Vagina (tissue), 2 donors: ENCODE results near the gene RBM5. TPM values are rescaled to one million over a fixed set of nuclear protein-coding genes. Genes with fewer than 3 reads are reported as not detected.

ENCODE experiments used
- DNase-seq, 2 donors: peaks; one replicate each; pipeline ENCODE4 v3.0.0-alpha.2; 2017; ENCODE audit errors: extremely low spot score in 2 of 2
- H3K27ac ChIP-seq: fragments of 200-600 bp; sonication (generic); one replicate; pipeline ENCODE4 v1.5.1; 2019
- H3K27me3 ChIP-seq: fragments of 200-600 bp; sonication (generic); one replicate; pipeline ENCODE4 v1.5.1; 2019
- H3K36me3 ChIP-seq, 2 donors: fragments of 200-600 bp; sonication (generic); one replicate each; pipeline ENCODE4 v1.5.1; 2017 to 2019
- H3K4me1 ChIP-seq: fragments of 200-600 bp; sonication (generic); one replicate; pipeline ENCODE4 v1.5.1; 2019
- H3K4me3 ChIP-seq, 2 donors: fragments of 200-600 bp; sonication (generic); 1 replicate in 1 of 2; 2 replicates in 1 of 2; pipeline ENCODE4 v1.5.1; 2016 to 2019
- H3K9me3 ChIP-seq: fragments of 200-600 bp; sonication (generic); one replicate; pipeline ENCODE4 v1.5.1; 2019
- POLR2A ChIP-seq, 2 donors: fragments of 450-650 bp; IDR thresholded peaks; one replicate each; pipeline ENCODE4 v1.6.1; 2017; ENCODE audit warnings: antibody characterized with exemption in 2 of 2, mild to moderate bottlenecking in 2 of 2, moderate library complexity in 2 of 2
- POLR2AphosphoS5 ChIP-seq, 2 donors: sonication (generic); formaldehyde crosslinking; IDR thresholded peaks; one replicate each; pipeline ENCODE4 v1.9.0; 2017; ENCODE audit warnings: antibody characterized with exemption in 2 of 2, mild to moderate bottlenecking in 2 of 2, low read depth in 1 of 2; ENCODE audit not compliant: insufficient read depth in 1 of 2
- intact Hi-C: fragments of 100-400 bp; cut with DNase I; formaldehyde crosslinking; loops from one replicate; pipeline ENCODE4 v1.15.1; 2023
- total RNA-seq: library from RNA; depleted of rRNA; stranded (reverse); fragments of >200 nt; gene quantifications from one replicate; pipeline ENCODE4 v1.2.3, GENCODE V29; 2016
- TF ChIP-seq, protein P1 (sequence below), 3 experiments: fragments of 450-650 bp in 2 of 3; fragments of 200-600 bp in 1 of 3; sonication (generic) in 1 of 3; IDR thresholded peaks; one replicate each; pipeline ENCODE4 v1.5.1; 2017 to 2019; ENCODE audit warnings: antibody characterized with exemption in 3 of 3, mild to moderate bottlenecking in 2 of 3, moderate library complexity in 2 of 3

The RBM5 gene
- total RNA-seq, 1 donor from 2014 or later: 271 TPM

DNA sequence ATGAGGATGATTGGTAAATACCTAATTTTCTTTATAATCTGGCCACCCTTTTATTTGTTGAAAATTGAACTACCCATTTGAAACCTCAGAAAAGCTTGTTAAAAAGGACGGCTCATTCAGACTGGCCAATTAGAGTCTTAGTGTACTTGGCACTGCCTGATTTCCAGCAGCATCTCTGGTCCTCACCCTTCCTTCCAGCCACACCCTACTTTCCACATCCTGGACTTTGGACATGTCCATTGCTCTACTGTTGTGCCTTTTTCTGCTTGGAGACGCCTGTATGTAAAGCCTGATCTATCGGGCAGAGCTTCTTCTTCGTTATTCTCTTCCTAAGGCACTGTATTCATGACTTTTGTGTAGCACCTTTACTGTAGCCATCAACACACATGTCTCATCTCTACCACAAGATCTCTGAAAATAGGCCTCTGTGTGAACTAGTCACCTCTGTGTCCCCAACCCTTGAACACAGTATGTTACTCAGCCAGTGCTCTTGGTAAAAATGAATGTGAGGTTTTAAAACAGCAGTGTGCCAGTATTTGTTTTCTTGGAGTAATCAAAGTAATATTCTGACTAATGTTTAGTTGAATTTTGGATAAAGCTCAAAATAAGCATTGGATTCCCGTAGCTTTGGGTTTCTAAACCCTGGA, 6.8 kb downstream of the RBM5 start:
- Histone ChIP-seq H3K9me3 (no peaks in the 10 kb centered on the region), H3K27me3 (no peaks in the 10 kb centered on the region), H3K4me3 (no peak overlapping the region), H3K4me1 (peaks cover 19% of the 10 kb centered on the region), H3K36me3 (peaks cover 8 to 93% of the 10 kb centered on the region in 2 donors), H3K27ac (no peak overlapping the region)
- no peak for DNase-seq
- TF ChIP-seq POLR2A (IDR thresholded peaks at IDR 0.05) (no peak), POLR2AphosphoS5 (IDR thresholded peaks at IDR 0.05; ENCODE audit: insufficient read depth in 1 of 2, low read depth in 1 of 2) (no peak)
- TF ChIP-seq, protein P1, sequence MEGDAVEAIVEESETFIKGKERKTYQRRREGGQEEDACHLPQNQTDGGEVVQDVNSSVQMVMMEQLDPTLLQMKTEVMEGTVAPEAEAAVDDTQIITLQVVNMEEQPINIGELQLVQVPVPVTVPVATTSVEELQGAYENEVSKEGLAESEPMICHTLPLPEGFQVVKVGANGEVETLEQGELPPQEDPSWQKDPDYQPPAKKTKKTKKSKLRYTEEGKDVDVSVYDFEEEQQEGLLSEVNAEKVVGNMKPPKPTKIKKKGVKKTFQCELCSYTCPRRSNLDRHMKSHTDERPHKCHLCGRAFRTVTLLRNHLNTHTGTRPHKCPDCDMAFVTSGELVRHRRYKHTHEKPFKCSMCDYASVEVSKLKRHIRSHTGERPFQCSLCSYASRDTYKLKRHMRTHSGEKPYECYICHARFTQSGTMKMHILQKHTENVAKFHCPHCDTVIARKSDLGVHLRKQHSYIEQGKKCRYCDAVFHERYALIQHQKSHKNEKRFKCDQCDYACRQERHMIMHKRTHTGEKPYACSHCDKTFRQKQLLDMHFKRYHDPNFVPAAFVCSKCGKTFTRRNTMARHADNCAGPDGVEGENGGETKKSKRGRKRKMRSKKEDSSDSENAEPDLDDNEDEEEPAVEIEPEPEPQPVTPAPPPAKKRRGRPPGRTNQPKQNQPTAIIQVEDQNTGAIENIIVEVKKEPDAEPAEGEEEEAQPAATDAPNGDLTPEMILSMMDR (IDR thresholded peaks at IDR 0.05): no peak
- intact Hi-C loops: no loop called here

DNA sequence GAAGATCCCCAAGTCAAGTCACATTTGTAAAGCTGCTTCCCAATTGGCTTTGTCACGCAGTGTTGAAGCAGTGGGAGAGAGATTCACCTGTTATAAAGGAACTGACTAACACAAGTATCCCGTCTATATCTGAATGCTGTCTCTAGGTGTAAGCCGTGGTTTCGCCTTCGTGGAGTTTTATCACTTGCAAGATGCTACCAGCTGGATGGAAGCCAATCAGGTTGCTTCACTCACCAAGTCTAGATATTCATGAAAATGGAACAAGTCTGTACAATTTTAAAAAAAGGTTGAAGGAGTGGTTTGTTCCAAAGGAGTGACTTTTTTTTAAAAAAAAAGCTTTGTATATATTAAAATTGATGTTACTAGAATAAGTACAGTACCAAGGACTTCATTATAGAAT, 11.7 kb downstream of the RBM5 start:
- H3K4me3 ChIP-seq: no peak overlapping the region
- no peak for DNase-seq
- H3K9me3 ChIP-seq: no peaks in the 10 kb centered on the region
- no peak overlapping the region for H3K27ac ChIP-seq
- peaks cover 8 to 93% of the 10 kb centered on the region in 2 donors for H3K36me3 ChIP-seq
- peaks cover under 1% of the 10 kb centered on the region for H3K4me1 ChIP-seq
- no peaks in the 10 kb centered on the region for H3K27me3 ChIP-seq
- intact Hi-C loops: no loop called here
- TF ChIP-seq POLR2A (IDR thresholded peaks at IDR 0.05) (no peak), POLR2AphosphoS5 (IDR thresholded peaks at IDR 0.05; ENCODE audit: insufficient read depth in 1 of 2, low read depth in 1 of 2) (no peak)
- TF ChIP-seq, protein P1 (IDR thresholded peaks at IDR 0.05): no peak

DNA sequence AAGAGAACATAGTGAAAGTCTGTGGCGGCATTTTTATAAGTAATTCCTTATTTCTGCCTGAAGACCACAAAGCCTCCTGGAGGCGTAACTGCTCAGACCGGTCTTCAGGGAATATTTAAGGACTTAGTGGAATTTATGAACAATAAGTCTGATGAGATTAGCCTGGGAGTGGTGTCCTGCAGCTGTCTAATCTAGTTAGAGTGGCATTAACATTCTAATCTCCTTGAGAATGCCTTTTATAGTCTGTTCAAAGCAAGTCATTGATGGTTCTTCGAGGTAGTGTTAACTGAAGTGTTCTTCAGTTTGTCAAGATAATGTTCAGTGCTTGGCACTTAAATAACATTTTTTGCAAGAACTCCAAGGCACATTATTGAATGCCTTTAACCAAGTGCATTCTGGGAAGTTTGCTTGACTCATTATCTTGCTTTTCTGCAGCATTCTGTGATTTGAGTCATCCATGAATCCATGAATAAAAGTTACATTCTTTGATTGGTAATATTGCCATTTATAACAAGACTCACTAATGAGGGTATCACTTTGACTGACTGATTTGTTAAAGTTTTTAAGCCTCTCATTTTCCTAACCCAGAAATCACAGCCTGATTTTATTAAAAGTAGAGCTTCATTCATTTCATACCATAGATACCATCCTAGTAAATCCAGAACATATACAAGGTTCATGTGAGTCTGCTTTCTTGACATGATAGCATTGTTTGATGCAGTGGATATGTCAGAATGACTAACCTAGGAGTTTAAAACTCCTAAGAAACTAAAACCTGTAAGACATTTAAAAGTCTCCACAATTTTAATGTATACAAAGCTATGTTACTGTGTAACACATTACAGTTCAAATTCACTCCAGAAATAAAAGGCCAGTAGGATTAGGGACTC, 12.5 kb downstream of the RBM5 start:
- intact Hi-C loops: no loop called here
- peaks cover 0 to 93% of the 10 kb centered on the region in 2 donors for H3K36me3 ChIP-seq
- H3K27me3 ChIP-seq: no peaks in the 10 kb centered on the region

DNA sequence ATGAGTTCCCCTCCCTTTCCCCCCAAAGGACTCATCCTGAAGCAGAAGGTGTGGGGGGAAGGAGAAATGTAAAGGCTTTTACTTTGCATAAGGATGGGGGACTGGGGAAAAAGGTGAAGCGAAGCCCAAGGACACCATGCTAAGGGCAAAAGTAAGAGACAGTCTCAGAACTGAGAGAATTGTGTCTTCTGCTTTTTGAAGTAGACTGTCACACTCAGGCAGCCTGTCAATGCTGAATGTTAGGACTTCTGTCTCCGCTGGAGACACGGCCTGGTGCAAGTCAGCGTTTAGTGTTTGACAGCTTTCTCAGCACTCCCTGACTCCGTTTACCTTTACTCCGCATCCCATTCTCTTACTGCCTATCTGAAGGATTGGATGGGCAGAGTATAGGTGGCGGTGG, 13.8 kb downstream of the RBM5 start:
- TF ChIP-seq, protein P1 (IDR thresholded peaks at IDR 0.05): no peak
- TF ChIP-seq POLR2A (IDR thresholded peaks at IDR 0.05) (no peak), POLR2AphosphoS5 (IDR thresholded peaks at IDR 0.05; ENCODE audit: insufficient read depth in 1 of 2, low read depth in 1 of 2) (no peak)
- no peak for DNase-seq
- Histone ChIP-seq H3K9me3 (no peaks in the 10 kb centered on the region), H3K4me1 (no peaks in the 10 kb centered on the region), H3K27me3 (no peaks in the 10 kb centered on the region), H3K4me3 (no peak overlapping the region), H3K36me3 (peaks cover 7 to 95% of the 10 kb centered on the region in 2 donors), H3K27ac (no peak overlapping the region)
- intact Hi-C loops: no loop called here

More for the DNA sequence above, 12.5 kb downstream of the RBM5 start:
- Histone ChIP-seq H3K4me1 (no peaks in the 10 kb centered on the region), H3K27ac (no peak overlapping the region), H3K9me3 (no peaks in the 10 kb centered on the region), H3K4me3 (no peak overlapping the region)
- no peak for DNase-seq
- TF ChIP-seq, protein P1 (IDR thresholded peaks at IDR 0.05): no peak
- TF ChIP-seq POLR2AphosphoS5 (IDR thresholded peaks at IDR 0.05; ENCODE audit: insufficient read depth in 1 of 2, low read depth in 1 of 2) (no peak), POLR2A (IDR thresholded peaks at IDR 0.05) (no peak)
